Natural killer cell (primary cell): ENCODE data around the gene ZNF611. TPM values are rescaled to one million over a fixed set of nuclear protein-coding genes. Genes with fewer than 3 reads are reported as not detected.
"Not testable (repeated sequence)": the region's sequence is repeated elsewhere in the genome, so short reads cannot be mapped to it uniquely, and the experiment has no call there.

ENCODE experiments used
- ATAC-seq, 3 donors: fragments of 150-1000 bp in 2 of 3; fragments of 200-7000 bp in 1 of 3; cut with Tn5 transposase; 1 replicate in 1 of 3; 2 replicates in 2 of 3; pipeline ENCODE4 v1.10.0; 2021; ENCODE audit warnings: mild to moderate bottlenecking in 2 of 3, moderate library complexity in 2 of 3
- DNase-seq, 2 donors: peaks; one replicate each; pipeline versions ENCODE4 v3.0.0 to v3.0.0-alpha.2; 2013 to 2021; ENCODE audit warnings: mixed read lengths in 1 of 2
- H3K27ac ChIP-seq: one replicate; pipeline ENCODE4 v1.5.1; 2013; ENCODE audit warnings: mild to moderate bottlenecking, low read length
- H3K27me3 ChIP-seq: one replicate; pipeline ENCODE4 v1.6.1; 2013; ENCODE audit warnings: low read length; ENCODE audit not compliant: control insufficient read depth, insufficient read depth
- H3K36me3 ChIP-seq: one replicate; pipeline ENCODE4 v1.6.1; 2013; ENCODE audit warnings: low read length; ENCODE audit not compliant: control insufficient read depth, insufficient read depth
- H3K4me1 ChIP-seq: one replicate; pipeline ENCODE4 v1.6.1; 2013; ENCODE audit warnings: low read length; ENCODE audit not compliant: control insufficient read depth, insufficient read depth
- H3K4me3 ChIP-seq: one replicate; pipeline ENCODE4 v1.5.1; 2013; ENCODE audit warnings: low read length
- H3K9me3 ChIP-seq: one replicate; pipeline ENCODE4 v1.6.1; 2013; ENCODE audit warnings: low read length; ENCODE audit not compliant: control insufficient read depth, insufficient read depth
- H3K27ac Mint-ChIP-seq, 2 donors: one replicate each; pipeline ENCODE4 v1.8.0; 2022; ENCODE audit warnings: mild to moderate bottlenecking in 2 of 2, mixed read lengths in 2 of 2, moderate library complexity in 1 of 2
- H3K27me3 Mint-ChIP-seq, 2 donors: one replicate each; pipeline ENCODE4 v1.8.0; 2022; ENCODE audit warnings: low read depth in 2 of 2, mixed read lengths in 2 of 2
- H3K36me3 Mint-ChIP-seq: one replicate; pipeline ENCODE4 v1.8.0; 2022; ENCODE audit warnings: mixed read lengths
- H3K4me1 Mint-ChIP-seq, 2 donors: one replicate each; pipeline ENCODE4 v1.8.0; 2022; ENCODE audit warnings: mixed read lengths in 2 of 2
- H3K4me3 Mint-ChIP-seq: one replicate; pipeline ENCODE4 v1.8.0; 2022; ENCODE audit warnings: mild to moderate bottlenecking, moderate library complexity, mixed read lengths
- H3K9me3 Mint-ChIP-seq, 2 donors: one replicate each; pipeline ENCODE4 v1.8.0; 2022; ENCODE audit warnings: mixed read lengths in 2 of 2
- WGBS: methylation state at CpG from one replicate; pipeline ENCODE4 v1.1.7; 2013; ENCODE audit warnings: missing lambda C conversion rate; ENCODE audit not compliant: insufficient coverage; 5-methylcytosine and 5-hydroxymethylcytosine counted together
- intact Hi-C: fragments of 100-400 bp; cut with micrococcal nuclease; formaldehyde crosslinking; loops from one replicate; pipeline ENCODE4 v1.14.2; 2022
- total RNA-seq, 4 donors: library from RNA; stranded (reverse); fragments of 120-200 nt in 1 of 4; gene quantifications; one replicate each; pipeline versions ENCODE4 v1.2.3 to v1.2.4, GENCODE V29; 2013 to 2022
- TF ChIP-seq, protein P1 (sequence below): fragments of 200-600 bp; IDR thresholded peaks from one replicate; pipeline ENCODE4 v1.8.0; 2022; ENCODE audit warnings: antibody characterized with exemption

ZNF611 gene
- total RNA-seq, 3 donors from 2014 or later (not counting 1 experiment from before 2014, with no cell fraction given) = 41.2 to 58.0 (median 44.2) TPM

DNA sequence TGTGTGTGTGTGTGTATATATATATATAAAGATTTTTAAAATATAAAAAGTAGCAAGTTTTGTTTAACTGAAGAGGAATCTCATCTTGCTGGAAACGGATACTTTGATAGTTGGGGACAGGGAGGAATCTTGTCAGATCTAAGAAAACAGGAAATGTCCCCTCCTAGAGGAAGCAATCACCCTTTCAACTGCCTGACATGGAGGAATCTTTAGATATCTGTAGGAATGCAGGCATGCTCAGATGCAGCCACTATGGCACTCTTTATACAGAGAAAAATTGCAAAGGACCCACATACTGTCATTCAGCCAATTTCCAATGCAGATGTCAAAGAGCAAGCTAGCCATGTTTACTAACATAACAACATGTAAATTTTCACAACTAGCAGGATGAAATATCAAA lies 38.8 kb downstream of the ZNF611 start:
- H3K4me1 Mint-ChIP-seq = peaks cover 4 to 11% of the 10 kb centered on the region in 2 donors
- H3K9me3 Mint-ChIP-seq = no peaks in the 10 kb centered on the region
- H3K27ac Mint-ChIP-seq = no peak overlapping the region

GRCh38 chr19:52694921-52695320 lies 39.9 kb downstream of the ZNF611 start:
- peaks cover 15 to 21% of the 10 kb centered on the region in 2 donors for H3K4me1 Mint-ChIP-seq
- H3K27me3 Mint-ChIP-seq = no peaks in the 10 kb centered on the region
- TF ChIP-seq, protein P1, sequence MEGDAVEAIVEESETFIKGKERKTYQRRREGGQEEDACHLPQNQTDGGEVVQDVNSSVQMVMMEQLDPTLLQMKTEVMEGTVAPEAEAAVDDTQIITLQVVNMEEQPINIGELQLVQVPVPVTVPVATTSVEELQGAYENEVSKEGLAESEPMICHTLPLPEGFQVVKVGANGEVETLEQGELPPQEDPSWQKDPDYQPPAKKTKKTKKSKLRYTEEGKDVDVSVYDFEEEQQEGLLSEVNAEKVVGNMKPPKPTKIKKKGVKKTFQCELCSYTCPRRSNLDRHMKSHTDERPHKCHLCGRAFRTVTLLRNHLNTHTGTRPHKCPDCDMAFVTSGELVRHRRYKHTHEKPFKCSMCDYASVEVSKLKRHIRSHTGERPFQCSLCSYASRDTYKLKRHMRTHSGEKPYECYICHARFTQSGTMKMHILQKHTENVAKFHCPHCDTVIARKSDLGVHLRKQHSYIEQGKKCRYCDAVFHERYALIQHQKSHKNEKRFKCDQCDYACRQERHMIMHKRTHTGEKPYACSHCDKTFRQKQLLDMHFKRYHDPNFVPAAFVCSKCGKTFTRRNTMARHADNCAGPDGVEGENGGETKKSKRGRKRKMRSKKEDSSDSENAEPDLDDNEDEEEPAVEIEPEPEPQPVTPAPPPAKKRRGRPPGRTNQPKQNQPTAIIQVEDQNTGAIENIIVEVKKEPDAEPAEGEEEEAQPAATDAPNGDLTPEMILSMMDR = no peak
- WGBS = 91% methylated on average over 10 of the region's 11 CpGs
- Histone ChIP-seq H3K4me3 (no peak overlapping the region), H3K9me3 (no peaks in the 10 kb centered on the region), H3K36me3 (no peaks in the 10 kb centered on the region), H3K4me1 (peaks cover 9% of the 10 kb centered on the region), H3K27me3 (no peaks in the 10 kb centered on the region), H3K27ac (no peak overlapping the region)
- DNase-seq (no peak), ATAC-seq (no peak)
- intact Hi-C loops = loop anchor here (5.0 to 10.0 kb wide), 3 partner anchors 48 to 160 kb away; no protein-coding TSS in a partner anchor
- H3K27ac Mint-ChIP-seq = no peak overlapping the region
- no peaks in the 10 kb centered on the region for H3K36me3 Mint-ChIP-seq
- H3K9me3 Mint-ChIP-seq = no peaks in the 10 kb centered on the region
- H3K4me3 Mint-ChIP-seq = no peak overlapping the region

More for the DNA sequence above, 38.8 kb downstream of the ZNF611 start:
- no peak for ATAC-seq
- H3K4me3 Mint-ChIP-seq = no peak overlapping the region
- H3K27me3 Mint-ChIP-seq = no peaks in the 10 kb centered on the region
- TF ChIP-seq, protein P1 = no peak
- Histone ChIP-seq H3K27ac (no peak overlapping the region), H3K4me3 (no peak overlapping the region), H3K27me3 (no peaks in the 10 kb centered on the region), H3K36me3 (no peaks in the 10 kb centered on the region), H3K9me3 (no peaks in the 10 kb centered on the region), H3K4me1 (peaks cover 5% of the 10 kb centered on the region)
- H3K36me3 Mint-ChIP-seq = no peaks in the 10 kb centered on the region
- intact Hi-C loops = loop anchor here (10.0 kb wide), 2 partner anchors 49 to 161 kb away; no protein-coding TSS in a partner anchor
- WGBS = 83% methylated on average over 1 of the region's 1 CpG
- no peak for DNase-seq

DNA sequence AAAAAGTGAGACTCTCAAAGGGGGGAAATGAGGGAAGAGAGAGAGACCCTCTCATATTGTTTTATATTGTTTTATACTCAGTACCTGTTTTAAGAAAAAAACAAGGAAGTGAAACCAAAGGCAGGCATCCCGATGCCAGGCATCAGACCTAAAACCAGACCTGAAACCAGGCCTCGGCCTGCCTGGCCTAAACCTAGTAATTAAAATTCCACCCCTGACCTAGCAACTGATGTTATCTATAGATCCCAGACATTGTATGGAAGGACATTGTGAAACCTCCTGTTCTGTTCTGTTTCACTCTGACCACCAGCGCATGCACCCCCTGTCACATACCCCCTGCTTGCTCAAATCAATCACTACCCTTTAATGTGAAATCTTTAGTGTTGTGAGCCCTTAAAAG lies 40.6 kb downstream of the ZNF611 start:
- H3K36me3 ChIP-seq, H3K9me3 Mint-ChIP-seq, H3K36me3 Mint-ChIP-seq, H3K27me3 ChIP-seq, H3K9me3 ChIP-seq, H3K4me3 Mint-ChIP-seq, H3K27me3 Mint-ChIP-seq, DNase-seq, ATAC-seq, H3K27ac ChIP-seq, H3K4me3 ChIP-seq, H3K27ac Mint-ChIP-seq: not testable (repeated sequence)
- intact Hi-C loops = loop anchor here (5.0 to 10.0 kb wide), 3 partner anchors 47 to 159 kb away; no protein-coding TSS in a partner anchor
- H3K4me1 Mint-ChIP-seq = peaks cover 21 to 27% of the 10 kb centered on the region in 2 donors
- H3K4me1 ChIP-seq = peaks cover 16% of the 10 kb centered on the region
- whole genome bisulfite sequencing = 62% methylated on average over 3 of the region's 3 CpGs

GRCh38 chr19:52692431-52693008 lies 42.3 kb downstream of the ZNF611 start:
- Histone ChIP-seq H3K4me1 (peaks cover 18% of the 10 kb centered on the region), H3K36me3 (no peaks in the 10 kb centered on the region), H3K27me3 (no peaks in the 10 kb centered on the region), H3K9me3 (no peaks in the 10 kb centered on the region), H3K27ac (no peak overlapping the region), H3K4me3 (no peak overlapping the region)
- no peaks in the 10 kb centered on the region for H3K9me3 Mint-ChIP-seq
- intact Hi-C loops = loop anchor here (5.0 to 10.0 kb wide), 3 partner anchors 45 to 158 kb away; no protein-coding TSS in a partner anchor
- H3K4me3 Mint-ChIP-seq = no peak overlapping the region
- TF ChIP-seq, protein P1 = no peak
- H3K27ac Mint-ChIP-seq = no peak overlapping the region
- H3K36me3 Mint-ChIP-seq = no peaks in the 10 kb centered on the region
- no peak for ATAC-seq
- no peak for DNase-seq
- 97% methylated on average over 8 of the region's 8 CpGs for WGBS
- H3K4me1 Mint-ChIP-seq = peaks cover 29 to 34% of the 10 kb centered on the region in 2 donors
- no peaks in the 10 kb centered on the region for H3K27me3 Mint-ChIP-seq
